ENCODE data around the gene GBF1. TPM values are rescaled to one million over a fixed set of nuclear protein-coding genes. Genes with fewer than 3 reads are reported as not detected.
A peak's percentile ranks its signal among the peaks of the same experiment; 100 is the strongest.

GBF1 gene
- total and polyA plus RNA-seq, 8 donors = 5.7 to 47.3 (median 21.9) TPM

- DNase-seq = no peak
- H3K36me3 ChIP-seq = no peaks in the 10 kb centered on the region
- peaks cover 0 to 27% (median 15%) of the 10 kb centered on the region in 3 donors for H3K27me3 ChIP-seq
- intact Hi-C loops (cut with DNase I; ENCODE audit: low total_unique reads) = no loop called here
- 1 to 2% (median 2%) methylated on average over 15 to 20 of the region's 20 CpGs for WGBS, 5 donors
- peak overlapping the region in 1 of 5 donors; percentile 43 for H3K27ac ChIP-seq
- no peaks in the 10 kb centered on the region for H3K9me3 ChIP-seq
- TF ChIP-seq POLR2AphosphoS5 (IDR thresholded peaks at IDR 0.05) (no peak), POLR2A (IDR thresholded peaks at IDR 0.05) (no peak), EP300 (IDR thresholded peaks at IDR 0.05) (no peak)
- peak overlapping the region; percentile 49 to 69 (median 53) for H3K4me3 ChIP-seq
- H3K4me1 ChIP-seq = peaks cover 17 to 36% (median 32%) of the 10 kb centered on the region in 4 donors
These were observed 4.3 kb upstream of the GBF1 start for GRCh38 chr10:102241032-102241443.

DNA sequence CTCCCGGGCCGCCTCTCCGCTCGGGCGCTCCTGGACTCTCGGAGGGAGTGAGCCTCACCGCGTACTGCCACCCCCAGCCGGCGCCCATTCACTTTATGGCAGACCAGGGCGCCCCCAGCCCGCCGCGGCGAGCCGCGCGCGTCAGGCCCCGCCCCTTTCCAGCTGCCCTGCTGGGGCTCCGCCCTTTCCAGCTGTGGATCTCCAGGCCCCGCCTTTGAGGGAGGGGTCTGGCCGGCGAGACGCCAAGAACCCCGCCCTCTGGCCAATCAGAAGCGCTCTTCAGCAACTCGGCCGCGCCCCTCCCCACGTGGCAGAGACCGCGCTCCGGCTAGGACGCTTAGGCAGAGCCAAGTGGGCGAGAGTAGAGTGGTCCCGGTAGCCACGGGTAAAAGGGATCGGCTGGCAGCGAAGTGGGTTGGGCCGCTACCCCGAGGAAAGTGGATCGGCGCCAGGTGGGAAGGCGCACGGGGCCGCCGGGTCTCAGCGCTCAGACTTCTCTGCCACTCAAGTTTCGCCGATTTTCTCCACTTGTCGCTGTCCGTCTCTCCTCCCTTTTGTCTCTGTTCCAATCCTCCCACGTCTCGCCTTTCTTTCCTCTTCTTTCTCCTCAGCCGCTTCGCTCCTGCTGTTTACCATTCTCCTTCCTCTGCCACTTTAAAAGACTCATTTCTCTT, 3.8 kb upstream of the GBF1 start, which contains the start of gene PITX3:
TSS of gene PITX3 (minus strand) at position 69 of the 674 bp plus-strand sequence. CDS start 9,432 bp downstream, outside the sequence.
- Histone ChIP-seq H3K27me3 (peaks cover 0 to 27% (median 15%) of the 10 kb centered on the region in 3 donors), H3K4me3 (peak within 1 kb of the TSS; percentile 49 to 69 (median 53)), H3K36me3 (no peaks in the 10 kb centered on the region), H3K27ac (peak within 1 kb of the TSS in 1 of 5 donors; percentile 43), H3K4me1 (peaks cover 19 to 42% (median 37%) of the 10 kb centered on the region in 4 donors), H3K9me3 (no peaks in the 10 kb centered on the region)
- 0 to 4% (median 1%) methylated on average over 30 to 57 of the region's 57 CpGs for WGBS, 5 donors
- TF ChIP-seq POLR2AphosphoS5 (IDR thresholded peaks at IDR 0.05) (peak in 1 of 3 donors; percentile 62), POLR2A (IDR thresholded peaks at IDR 0.05) (no peak)
- peak; percentile 93 to 97 for DNase-seq
- intact Hi-C loops (cut with DNase I; ENCODE audit: low total_unique reads) = no loop called here

DNA sequence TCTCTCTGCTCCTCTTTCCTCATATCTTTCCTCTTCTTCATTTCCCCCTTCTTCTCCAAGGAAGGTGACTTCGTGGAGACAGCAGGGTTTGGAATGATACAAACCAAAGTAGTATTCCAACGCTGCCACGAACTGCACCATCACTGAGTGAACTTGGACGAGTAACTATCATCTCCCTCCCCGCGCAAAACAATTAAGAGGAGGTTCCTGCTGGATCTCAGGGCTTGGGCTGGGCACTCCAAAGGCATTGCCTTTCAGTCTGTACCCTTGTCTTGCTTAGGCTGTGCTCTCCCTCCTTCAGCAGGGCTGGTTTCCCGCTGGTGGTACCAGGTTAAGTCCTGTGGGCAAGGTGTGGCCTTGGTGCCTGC, 3.2 kb upstream of the GBF1 start:
- TF ChIP-seq EP300 (IDR thresholded peaks at IDR 0.05) (no peak), CTCF (IDR thresholded peaks at IDR 0.05) (no peak), POLR2A (IDR thresholded peaks at IDR 0.05) (no peak), POLR2AphosphoS5 (IDR thresholded peaks at IDR 0.05) (no peak)
- DNase-seq = no peak
- H3K9me3 ChIP-seq = no peaks in the 10 kb centered on the region
- peak overlapping the region; percentile 49 to 69 (median 53) for H3K4me3 ChIP-seq
- intact Hi-C loops (cut with DNase I; ENCODE audit: low total_unique reads) = no loop called here
- 16 to 33% (median 23%) methylated on average over 7 of the region's 7 CpGs for WGBS, 5 donors
- H3K27me3 ChIP-seq = peaks cover 0 to 23% (median 15%) of the 10 kb centered on the region in 3 donors
- H3K27ac ChIP-seq = peak overlapping the region in 1 of 5 donors; percentile 3
- H3K36me3 ChIP-seq = no peaks in the 10 kb centered on the region
- H3K4me1 ChIP-seq = peaks cover 24 to 47% (median 42%) of the 10 kb centered on the region in 4 donors

DNA sequence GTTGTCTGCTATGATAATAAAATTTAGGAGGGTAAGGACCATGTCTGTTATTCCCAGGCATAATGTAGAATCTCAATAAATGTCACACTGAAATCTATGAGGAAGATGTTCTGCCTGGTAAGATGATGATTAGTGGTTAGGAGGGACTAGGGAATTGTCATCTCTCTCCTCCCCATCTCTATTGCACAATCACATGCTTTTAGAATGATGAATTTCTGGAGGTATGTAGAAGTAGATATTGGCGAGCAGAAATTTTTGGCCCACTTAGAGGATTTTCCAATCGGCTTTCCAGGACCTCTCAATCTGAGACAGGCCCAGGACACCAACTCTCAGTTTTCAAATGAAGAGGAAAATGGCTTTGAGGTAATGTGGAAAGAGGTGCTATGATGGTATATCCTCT, 2.0 kb upstream of the GBF1 start:
- WGBS, 5 donors = 70 to 91% (median 83%) methylated on average over 2 of the region's 2 CpGs
- intact Hi-C loops (cut with DNase I; ENCODE audit: low total_unique reads) = no loop called here

DNA sequence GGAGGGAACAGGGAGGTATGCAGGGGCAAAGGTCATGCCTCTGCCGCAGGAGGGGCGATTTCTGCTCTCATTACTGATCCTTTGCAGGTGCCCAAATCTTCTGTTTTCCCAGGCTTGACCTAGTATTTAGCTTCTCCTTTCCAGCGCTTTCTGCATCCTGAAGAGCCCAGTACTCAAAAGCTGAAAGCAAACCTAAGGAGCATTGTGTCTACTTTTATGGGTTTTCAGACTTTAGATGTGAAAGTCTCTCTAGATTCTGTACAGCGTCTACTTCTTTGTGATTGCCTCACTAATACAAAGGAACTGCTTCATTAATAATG, 560 bp downstream of the GBF1 start:
- intact Hi-C loops (cut with DNase I; ENCODE audit: low total_unique reads) = no loop called here
- DNase-seq = no peak
- Histone ChIP-seq H3K27me3 (peaks cover 0 to 9% (median 7%) of the 10 kb centered on the region in 3 donors), H3K4me3 (peak overlapping the region; percentile 74 to 96 (median 91)), H3K9me3 (no peaks in the 10 kb centered on the region), H3K4me1 (peaks cover 32 to 77% (median 62%) of the 10 kb centered on the region in 4 donors), H3K27ac (peak overlapping the region; percentile 86 to 94 (median 92)), H3K36me3 (peaks cover 0 to 3% (median 0%) of the 10 kb centered on the region in 4 donors)
- TF ChIP-seq POLR2A (IDR thresholded peaks at IDR 0.05) (no peak), POLR2AphosphoS5 (IDR thresholded peaks at IDR 0.05) (no peak), CTCF (IDR thresholded peaks at IDR 0.05) (no peak), EP300 (IDR thresholded peaks at IDR 0.05) (no peak)
- 0 to 2% (median 1%) methylated on average over 4 of the region's 4 CpGs for WGBS, 5 donors

More for the DNA sequence above, 2.0 kb upstream of the GBF1 start:
- Histone ChIP-seq H3K9me3 (no peaks in the 10 kb centered on the region), H3K36me3 (no peaks in the 10 kb centered on the region), H3K27me3 (peaks cover 0 to 22% (median 15%) of the 10 kb centered on the region in 3 donors), H3K27ac (no peak overlapping the region), H3K4me3 (no peak overlapping the region), H3K4me1 (peaks cover 36 to 59% (median 54%) of the 10 kb centered on the region in 4 donors)
- DNase-seq = no peak
- TF ChIP-seq POLR2A (IDR thresholded peaks at IDR 0.05) (no peak), CTCF (IDR thresholded peaks at IDR 0.05) (no peak), EP300 (IDR thresholded peaks at IDR 0.05) (no peak), POLR2AphosphoS5 (IDR thresholded peaks at IDR 0.05) (no peak)

All from stomach (tissue), 9 donors.